ENCODE measurements around the gene NMBR.

Gene NMBR

GRCh38 chr6:142178129-142178528, 31.2 kb upstream of the NMBR start:
- H3K9me3 ChIP-seq: no peaks in the 10 kb centered on the region
- TF ChIP-seq CTCF (IDR thresholded peaks at IDR 0.05; ENCODE audit: low read depth, low read length): no peak
- no peaks in the 10 kb centered on the region for H3K4me1 ChIP-seq
- no peaks in the 10 kb centered on the region; the same call in 1 of the 2 replicates for H3K36me3 ChIP-seq
- no peak overlapping the region for H3K4me3 ChIP-seq (ENCODE audit: low read depth, low read length)
- no peak for DNase-seq
- no peaks in the 10 kb centered on the region for H3K27me3 ChIP-seq

GRCh38 chr6:142174703-142175102, 27.8 kb upstream of the NMBR start:
- no peaks in the 10 kb centered on the region for H3K27me3 ChIP-seq
- no peaks in the 10 kb centered on the region for H3K9me3 ChIP-seq
- H3K36me3 ChIP-seq: peaks cover 6% of the 10 kb centered on the region; the same call in 1 of the 2 replicates
- no peak overlapping the region for H3K4me3 ChIP-seq (ENCODE audit: low read depth, low read length)
- TF ChIP-seq CTCF (IDR thresholded peaks at IDR 0.05; ENCODE audit: low read depth, low read length): no peak
- DNase-seq: no peak
- H3K4me1 ChIP-seq: no peaks in the 10 kb centered on the region

GRCh38 chr6:142173980-142174379, 27.1 kb upstream of the NMBR start:
- H3K4me1 ChIP-seq: no peaks in the 10 kb centered on the region
- H3K27me3 ChIP-seq: no peaks in the 10 kb centered on the region
- no peak for TF ChIP-seq CTCF (IDR thresholded peaks at IDR 0.05; ENCODE audit: low read depth, low read length)
- H3K36me3 ChIP-seq: peaks cover 6% of the 10 kb centered on the region; the same call in 1 of the 2 replicates
- no peaks in the 10 kb centered on the region for H3K9me3 ChIP-seq
- no peak for DNase-seq
- no peak overlapping the region for H3K4me3 ChIP-seq (ENCODE audit: low read depth, low read length)

- peaks cover 8% of the 10 kb centered on the region for H3K36me3 ChIP-seq
- H3K9me3 ChIP-seq: no peaks in the 10 kb centered on the region
- H3K4me1 ChIP-seq: no peaks in the 10 kb centered on the region
- no peak for DNase-seq
- no peak for TF ChIP-seq CTCF (IDR thresholded peaks at IDR 0.05; ENCODE audit: low read depth, low read length)
- no peaks in the 10 kb centered on the region for H3K27me3 ChIP-seq
- no peak overlapping the region for H3K4me3 ChIP-seq (ENCODE audit: low read depth, low read length)
Measured at GRCh38 chr6:142172758-142173157, 25.8 kb upstream of the NMBR start.

GRCh38 chr6:142171351-142171750, 24.4 kb upstream of the NMBR start:
- Histone ChIP-seq H3K4me3 (ENCODE audit: low read depth, low read length) (no peak overlapping the region), H3K27me3 (no peaks in the 10 kb centered on the region), H3K4me1 (no peaks in the 10 kb centered on the region), H3K9me3 (no peaks in the 10 kb centered on the region), H3K36me3 (peaks cover 15% of the 10 kb centered on the region)
- TF ChIP-seq CTCF (IDR thresholded peaks at IDR 0.05; ENCODE audit: low read depth, low read length): no peak
- no peak for DNase-seq

- H3K9me3 ChIP-seq: no peaks in the 10 kb centered on the region
- peaks cover 15% of the 10 kb centered on the region for H3K36me3 ChIP-seq
- H3K4me1 ChIP-seq: no peaks in the 10 kb centered on the region
- TF ChIP-seq CTCF (IDR thresholded peaks at IDR 0.05; ENCODE audit: low read depth, low read length): no peak
- H3K4me3 ChIP-seq (ENCODE audit: low read depth, low read length): no peak overlapping the region
- no peak for DNase-seq
- no peaks in the 10 kb centered on the region for H3K27me3 ChIP-seq
Measured at GRCh38 chr6:142167486-142167885, 20.6 kb upstream of the NMBR start.

All from BE2C (cell line).